Hematopoietic multipotent progenitor cell (in vitro differentiated cells): Measurements from ENCODE around the gene ZNFX1. TPM values are rescaled to one million over a fixed set of nuclear protein-coding genes. Genes with fewer than 3 reads are reported as not detected.

Experiments used
- DNase-seq, 3 donors: peaks; one replicate each; pipeline ENCODE4 v3.0.0-alpha.2; 2011 to 2015; ENCODE audit warnings: low read depth in 2 of 3, low spot score in 2 of 3
- total RNA-seq: library from RNA; depleted of rRNA; stranded (reverse); fragments of >200 nt; gene quantifications from one replicate; pipeline ENCODE4 v1.2.3, GENCODE V29; 2012

ZNFX1 gene
- total RNA-seq, 1 donor, result 25.3 TPM

DNA sequence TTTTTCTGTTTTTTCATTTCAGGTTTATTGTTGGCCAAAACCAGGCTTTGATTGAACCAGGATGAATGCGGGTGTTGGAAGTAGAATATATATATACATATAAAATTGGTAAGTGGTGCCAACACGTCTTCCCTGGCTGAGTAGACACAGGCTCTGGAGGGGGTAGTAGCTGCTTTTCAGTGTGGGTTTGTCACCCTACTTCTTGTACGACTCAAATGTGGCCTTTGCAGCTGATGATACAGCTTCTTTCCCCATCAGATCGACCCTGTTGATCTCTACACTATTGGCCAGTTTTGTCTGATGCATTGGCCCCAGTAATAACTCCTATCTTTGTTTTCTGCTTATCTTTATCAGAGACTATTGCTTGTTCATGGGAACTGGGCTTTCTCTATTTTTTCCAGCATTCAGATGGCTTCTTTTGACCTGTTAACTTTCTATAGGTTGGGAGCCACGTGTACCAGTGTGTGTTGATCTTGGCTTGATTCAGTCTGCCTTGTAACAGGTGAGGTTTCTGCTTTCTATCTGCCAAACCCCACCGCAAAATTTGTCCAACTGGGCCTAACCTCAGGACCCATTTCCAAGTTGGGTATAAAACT lies 2.7 kb upstream of the ZNFX1 start:
- no peak for DNase-seq

DNA sequence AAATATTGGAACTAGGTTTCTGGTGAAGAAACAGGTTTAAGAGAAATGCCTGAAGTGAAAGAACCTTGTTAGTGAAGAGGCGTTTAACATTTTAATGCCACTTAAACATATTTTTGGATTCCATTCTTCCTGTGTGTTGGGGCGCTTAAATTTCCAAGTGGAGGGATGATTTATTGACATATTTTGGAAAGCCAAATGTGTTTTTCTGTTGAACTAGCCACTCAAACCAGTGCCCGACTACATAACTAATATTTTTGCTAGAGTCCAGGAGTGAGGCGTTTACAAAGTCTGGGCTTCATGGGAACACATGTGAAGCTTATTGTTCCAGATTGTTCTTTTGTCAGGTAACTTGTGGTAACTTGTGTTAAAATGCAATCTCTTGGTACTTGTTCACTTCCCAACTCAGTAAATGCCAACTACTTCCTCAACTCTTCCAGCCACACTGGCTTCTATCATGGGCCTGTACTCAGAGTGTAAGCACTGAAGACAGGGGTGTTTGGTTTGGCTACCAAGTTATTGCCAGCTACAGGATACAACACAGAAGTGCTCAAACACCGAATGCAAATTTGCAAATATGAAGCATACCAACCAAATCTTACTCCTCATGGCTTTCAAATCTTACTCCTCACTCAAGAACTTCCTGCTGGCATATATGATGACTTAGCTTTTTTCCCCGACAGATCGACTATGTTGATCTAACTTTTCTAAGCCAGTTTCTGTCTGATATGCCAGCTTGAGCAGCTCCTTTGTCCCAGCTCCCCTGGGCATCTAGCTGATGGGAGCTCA lies 2.0 kb upstream of the ZNFX1 start:
- DNase-seq, result no peak

DNA sequence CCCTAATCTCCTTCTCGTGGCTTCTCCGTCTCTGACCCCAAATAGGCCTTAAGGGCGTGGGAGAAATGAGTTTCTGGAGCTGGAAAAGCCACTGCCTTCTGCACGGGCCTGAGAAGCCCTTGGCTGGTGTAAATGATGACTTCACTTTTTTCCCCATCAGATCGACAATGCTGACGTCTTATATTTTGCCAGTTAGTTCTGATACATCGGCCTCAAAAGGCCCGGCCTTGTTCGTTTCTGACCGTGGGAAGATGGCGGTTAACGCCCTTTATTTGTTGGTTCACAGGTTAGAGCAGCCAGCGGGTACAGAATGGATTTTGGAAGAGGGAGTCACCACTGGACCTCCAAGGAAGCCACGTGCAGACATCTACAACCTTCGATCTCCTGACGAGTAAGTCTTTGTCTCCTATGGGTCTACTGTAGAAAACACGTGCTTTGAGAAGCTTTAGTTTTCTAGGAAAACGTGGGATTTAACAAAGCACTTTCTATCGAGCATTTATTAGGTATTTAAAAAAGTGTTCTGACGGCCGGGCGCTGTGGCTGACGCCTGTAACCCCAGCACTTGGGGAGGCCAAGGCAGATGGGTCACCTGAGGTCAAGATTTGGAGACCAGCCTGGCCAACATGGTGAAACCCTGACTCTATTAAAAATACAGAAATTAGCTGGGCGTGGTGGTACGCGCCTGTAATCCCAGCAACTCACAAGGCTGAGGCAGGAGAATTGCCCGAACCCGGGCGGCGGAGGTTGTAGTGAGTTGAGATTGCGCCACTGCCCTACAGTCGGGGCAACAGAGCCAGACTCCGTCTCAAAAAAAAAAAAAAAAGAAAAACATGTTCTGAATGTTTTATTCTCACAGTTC lies 1.2 kb upstream of the ZNFX1 start:
- DNase-seq, result no peak

DNA sequence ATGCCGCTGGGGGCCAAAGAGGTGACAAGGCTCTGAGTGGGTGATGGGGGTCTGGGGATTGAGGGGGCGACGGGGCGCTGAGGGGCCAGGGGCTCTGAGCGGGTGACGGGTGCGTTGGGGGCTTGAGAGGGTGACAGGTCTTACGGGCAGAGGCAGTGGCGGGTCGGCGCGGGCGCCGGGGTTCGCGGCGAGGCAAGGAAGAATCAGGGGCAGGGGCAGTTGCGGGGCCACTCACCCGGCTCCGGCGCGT lies 146 bp downstream of the ZNFX1 start:
- DNase-seq, result no peak

DNA sequence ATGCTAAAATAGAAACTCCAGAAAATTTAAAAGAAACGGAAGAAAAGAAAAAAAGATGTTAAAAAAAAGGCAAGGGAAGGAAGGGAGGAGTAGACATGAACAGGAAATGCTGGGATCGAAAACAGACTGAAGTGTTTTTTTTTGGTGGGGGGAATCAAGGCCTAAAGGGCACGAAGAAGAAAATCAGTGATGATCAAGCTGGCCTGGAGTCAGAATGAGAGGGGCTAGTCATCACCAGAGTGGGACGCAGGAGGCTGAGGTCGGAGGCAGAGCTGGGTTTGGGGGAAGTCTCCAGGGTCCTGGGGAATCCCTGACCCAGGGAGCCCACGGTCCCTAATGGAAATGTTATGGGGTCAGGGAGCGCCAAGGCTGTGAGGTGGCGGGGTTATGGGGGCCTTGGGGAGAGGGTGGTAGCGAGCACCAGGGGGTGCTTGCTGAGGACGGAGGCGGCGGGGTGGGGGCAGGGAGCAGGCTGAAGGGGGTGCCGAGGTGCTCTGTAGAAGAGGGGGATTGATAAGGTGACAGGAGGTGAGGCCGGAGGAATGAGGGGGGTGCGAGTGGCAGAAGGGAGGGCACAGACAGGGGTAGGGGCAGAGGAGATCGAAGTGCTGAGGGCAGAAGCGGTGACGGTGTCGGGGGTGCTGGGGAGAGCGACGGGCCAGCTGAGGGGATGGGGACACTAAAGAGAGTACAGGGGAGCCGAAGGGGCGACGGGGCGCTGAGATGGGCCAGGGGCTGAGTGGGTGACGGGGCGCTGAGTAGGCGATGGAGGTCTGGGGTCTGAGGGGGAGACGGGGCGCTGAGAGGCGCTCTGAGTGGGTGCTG lies 684 bp downstream of the ZNFX1 start:
- DNase-seq, result no peak

DNA sequence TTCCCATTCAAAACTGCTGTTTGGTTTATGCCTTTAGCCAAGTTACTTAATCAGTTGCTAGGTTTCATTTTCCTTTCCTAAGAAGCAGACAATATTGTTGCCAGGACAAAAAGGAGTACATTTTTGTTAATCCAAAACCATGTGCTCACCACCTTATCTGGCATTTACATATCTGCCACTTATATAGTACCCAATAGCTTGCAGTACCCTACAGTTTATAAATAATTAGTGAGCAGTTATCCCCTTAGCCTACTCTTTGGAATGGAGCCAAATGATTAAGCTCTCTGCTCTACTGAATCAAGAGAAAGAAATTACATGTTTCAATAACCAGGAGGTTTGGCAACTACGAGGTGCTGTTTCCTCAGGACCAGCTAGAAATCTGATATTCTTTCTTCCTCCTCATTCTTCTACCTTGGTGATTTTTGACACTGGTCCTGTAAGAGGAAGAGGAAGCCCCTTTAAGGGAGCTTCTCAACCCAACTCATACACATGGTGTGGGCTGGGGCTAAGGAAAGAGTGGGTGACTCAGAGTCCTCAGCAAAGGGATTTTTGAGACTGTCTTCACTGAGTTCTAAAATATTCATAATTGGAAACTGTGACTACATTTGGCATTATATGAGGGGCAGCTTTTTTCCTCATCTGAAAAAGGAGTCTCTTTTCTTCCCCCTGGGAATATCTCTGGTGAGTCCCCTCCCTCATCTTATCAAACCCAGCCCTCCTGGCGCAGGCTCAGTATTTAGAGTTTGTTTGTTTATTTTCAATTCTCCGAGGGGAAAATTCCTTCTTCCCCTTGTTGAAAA lies 1.5 kb downstream of the ZNFX1 start:
- peak in 2 of 3 donors; percentile 70 to 77 for DNase-seq

DNA sequence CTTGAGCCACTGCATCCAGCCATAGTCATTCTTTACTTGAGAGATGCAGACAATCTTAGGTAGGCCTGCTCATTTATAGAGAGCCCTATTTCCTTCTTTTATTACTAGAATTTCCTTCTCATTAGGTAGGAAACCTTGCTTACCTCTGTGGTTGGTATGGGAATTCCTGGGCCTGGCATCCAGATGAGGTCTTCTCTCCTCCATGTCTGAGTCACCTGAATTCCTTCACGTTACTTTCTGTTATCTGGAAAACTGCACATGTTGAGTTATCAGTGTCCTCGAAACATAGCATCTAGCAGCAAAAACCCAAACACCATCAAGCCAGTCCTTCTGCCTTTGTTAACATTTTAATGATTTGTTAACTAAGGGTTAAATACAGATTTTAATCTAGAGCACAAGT lies 2.2 kb downstream of the ZNFX1 start:
- DNase-seq, result no peak

DNA sequence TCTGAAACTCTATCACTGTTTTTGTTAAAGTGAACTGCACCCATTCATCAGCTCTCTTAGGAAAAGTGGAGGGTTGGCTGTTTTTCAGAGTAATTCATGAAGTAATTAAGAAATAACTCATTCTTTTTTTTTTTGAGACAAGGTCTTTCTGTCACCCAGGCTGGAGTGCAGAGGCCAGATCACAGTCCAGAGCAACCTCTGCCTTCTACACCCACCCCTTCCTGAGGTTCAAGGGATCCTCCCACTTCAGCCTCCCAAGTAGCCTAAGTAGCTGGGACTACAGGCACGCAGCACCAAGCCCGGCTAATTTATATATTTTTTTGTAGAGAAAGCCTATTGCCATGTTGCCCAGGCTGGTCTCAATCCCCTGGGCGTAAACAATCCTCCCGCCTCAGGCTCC lies 2.6 kb downstream of the ZNFX1 start:
- no peak for DNase-seq

DNA sequence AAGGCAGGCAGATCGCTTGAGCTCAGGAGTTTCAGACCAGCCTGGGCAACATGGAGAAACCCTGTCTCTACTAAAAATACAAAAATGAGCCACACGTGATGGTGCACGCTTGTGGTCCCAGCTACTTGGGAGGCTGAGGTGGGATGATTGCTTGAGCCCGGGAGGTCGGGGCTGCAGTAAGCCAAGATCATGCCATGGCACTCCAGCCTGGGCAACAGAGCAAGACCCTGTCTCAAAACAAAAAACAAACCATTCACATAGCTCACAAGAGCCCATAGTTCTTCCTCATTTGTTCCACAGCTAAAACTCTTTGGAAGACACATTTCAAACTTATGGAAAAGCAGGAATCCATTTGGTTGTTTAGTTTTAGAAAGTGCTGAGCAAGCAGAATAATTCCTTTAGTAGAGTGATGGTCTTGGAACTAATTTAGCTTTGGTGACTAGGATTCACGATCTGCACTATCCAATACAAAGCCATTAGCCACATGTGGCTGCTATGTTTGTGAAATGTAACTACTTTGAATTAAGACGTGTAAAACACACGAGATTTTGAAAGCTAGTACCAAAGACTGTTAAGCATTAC lies 4.1 kb downstream of the ZNFX1 start:
- DNase-seq, result no peak

DNA sequence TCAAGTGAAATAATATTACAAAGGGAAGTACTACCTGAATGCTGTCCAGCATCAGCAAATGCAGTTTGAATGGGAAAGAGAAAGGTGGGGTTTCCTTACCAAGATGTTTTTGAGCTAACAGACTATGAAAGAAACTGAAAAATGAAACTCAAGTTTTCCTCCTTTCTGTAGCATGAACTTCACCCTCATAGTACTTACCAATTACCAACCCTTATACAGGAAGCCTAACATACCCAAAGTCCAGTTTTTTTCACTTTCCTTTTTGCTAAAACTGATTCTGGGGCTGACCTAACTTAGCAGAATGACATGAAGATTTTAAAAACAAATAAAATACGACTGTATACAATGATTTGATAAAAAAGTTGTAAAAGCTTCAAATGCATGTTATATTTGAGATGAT lies 5.2 kb downstream of the ZNFX1 start:
- DNase-seq, result no peak

DNA sequence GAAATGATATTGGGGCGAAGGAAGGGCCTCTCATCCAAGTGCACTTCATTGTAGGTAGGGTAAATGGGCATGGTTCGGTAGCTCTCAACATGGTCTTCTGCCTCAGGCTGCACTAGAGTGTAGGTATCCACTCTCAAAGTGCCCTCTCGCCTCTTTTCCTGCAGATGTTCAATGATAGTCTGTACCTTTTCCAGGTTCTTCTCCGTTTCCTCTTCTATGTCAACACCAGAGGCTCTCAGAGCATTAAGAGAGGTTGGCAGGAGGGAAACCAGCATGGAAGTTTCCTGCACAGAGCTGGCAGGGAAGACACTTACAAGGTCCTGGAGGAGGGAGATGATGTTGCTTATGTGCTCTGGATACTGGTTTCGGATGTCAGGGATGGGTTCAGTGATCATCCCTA lies 7.1 kb downstream of the ZNFX1 start:
- DNase-seq, result no peak

DNA sequence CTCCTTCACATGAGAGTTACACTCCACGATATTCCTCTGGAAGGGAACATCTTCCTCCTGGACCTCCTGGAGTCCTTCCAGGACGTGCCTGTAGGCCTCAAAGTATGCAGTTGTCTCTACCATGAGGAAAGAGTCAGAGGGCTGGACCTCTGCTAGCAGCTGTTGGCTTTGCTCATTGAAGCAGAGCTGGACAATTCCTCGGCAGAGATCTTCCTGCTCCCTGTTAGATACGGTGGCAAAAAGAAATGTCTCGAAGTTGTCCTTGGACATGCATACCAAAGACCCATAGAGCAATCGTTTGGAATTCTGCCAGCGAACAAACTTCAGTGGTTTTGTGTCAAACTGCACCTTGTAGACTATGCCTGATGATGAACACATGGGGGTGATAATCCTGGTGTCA lies 7.7 kb downstream of the ZNFX1 start:
- no peak for DNase-seq

DNA sequence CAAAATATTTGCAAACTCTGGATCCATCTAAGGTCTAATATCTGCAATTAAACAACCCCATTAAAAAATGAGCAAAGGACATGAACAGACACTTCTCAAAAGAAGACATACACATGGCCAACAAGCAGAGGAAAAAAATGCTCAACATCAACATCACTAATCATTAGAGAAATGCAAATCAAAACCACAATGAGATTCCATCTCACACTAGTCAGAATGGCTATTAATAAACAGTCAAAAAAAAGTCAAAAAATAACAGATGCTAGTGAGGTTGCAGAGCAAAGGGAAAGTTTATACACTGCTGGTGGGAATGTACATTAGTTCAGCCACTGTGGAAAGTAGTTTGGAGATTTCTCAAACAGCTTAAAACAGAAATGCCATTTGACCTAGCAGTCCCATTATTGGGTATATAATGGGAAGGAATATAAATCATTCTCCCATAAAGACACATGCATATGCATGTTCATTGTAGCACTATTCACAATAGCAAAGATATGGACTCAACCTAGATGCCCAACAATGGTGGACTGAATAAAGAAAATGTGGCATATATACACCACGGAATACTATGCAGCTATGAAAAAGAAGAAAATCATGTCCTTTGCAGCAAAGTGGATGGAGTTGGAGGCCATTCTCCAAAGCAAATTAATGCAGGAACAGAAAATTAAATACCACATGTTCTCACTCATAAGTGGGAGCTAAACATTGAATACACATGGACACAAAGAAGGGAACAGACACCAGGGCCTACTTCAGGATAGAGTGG lies 9.1 kb downstream of the ZNFX1 start:
- no peak for DNase-seq

DNA sequence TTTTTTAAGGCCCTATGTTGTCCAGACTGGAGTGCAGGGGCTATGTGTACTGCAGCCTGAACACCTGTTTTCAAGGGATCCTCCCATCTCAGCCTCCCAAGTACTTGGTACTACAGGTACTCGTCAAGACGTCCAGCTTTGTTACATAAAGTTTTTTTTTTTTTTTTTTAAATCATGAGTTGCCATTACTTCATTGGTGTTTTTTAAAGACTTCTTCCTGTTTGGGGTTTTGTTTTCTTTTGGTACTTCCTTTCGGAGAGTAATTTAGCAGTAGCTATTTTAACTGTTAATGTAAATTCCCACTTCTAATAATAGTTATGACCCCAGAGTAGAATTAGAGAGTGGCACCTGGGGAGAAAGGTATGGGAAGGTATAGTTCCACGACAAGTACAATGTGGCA lies 10.5 kb downstream of the ZNFX1 start:
- DNase-seq, result no peak

DNA sequence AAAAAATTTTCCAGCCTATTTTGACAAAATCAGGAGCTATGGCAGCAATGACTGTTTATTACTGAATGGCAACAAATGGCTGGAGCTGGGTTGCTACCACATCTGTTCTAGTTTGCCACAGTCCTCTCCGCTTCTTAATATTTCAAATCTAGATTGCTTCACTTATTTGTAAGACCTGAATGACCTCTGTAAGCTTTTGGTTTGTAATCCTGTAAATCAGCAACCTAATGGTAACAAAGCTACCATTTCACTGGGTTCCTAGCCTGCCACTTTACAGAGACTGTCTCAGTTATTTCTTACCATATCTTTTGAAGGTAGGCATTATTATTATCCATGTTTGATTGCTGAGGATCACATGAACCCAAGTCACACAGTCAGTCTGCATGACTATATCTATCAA lies 15.4 kb downstream of the ZNFX1 start:
- DNase-seq, result no peak

DNA sequence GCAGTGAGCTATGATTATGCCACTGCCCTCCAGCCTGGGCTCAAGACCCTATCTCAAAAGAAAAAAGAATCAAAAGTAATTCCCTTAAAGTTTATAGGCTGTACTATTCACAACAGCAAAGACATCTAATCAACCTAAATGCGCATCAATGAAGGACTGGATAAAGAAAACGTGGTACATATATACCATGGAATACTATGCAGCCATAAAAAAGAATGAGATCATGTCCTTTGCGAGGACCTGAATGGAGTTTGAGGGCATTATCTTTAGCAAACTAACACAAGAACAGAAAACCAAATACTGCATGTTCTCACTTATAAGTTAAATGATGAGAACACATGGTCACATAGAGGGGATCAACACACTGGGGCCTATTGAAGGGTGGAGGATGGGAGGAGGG lies 16.7 kb downstream of the ZNFX1 start:
- DNase-seq, result no peak

DNA sequence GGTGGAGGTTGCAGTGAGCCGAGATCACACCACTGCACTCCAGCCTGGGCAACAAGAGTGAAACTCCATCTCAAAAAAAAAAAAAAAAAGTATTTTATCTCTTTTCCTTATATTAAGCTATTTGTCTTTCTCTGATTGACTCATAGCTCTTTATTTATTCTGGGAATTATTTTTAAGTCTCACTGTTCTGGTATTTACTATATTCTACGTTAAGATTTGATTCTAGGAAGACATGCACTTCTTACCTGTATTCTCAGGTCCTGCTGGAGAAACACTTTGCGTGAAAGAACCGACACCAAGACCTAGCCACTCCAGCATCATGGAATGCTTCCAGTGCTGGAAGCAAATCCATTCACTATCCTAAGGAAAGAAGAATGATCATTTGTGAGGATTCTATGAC lies 17.6 kb downstream of the ZNFX1 start:
- DNase-seq, result no peak

DNA sequence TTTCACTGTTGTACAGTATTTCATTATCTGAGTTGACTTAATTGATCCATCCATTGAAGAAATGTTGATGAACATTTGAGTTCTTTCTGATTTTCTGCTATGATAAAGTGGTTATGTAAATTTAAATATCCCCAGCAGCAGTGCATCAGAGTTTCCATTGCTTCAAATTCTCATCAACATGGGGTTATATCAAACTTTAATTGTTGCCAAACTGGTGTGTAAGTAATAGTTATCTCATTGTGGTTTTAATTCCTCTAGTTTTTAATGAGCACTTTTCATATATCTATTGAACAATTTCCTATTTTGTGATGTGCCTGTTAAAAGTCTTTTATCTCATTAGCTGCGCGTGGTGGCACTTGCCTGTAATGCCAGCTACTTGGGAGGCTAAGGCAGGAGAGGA lies 18.1 kb downstream of the ZNFX1 start:
- no peak for DNase-seq

DNA sequence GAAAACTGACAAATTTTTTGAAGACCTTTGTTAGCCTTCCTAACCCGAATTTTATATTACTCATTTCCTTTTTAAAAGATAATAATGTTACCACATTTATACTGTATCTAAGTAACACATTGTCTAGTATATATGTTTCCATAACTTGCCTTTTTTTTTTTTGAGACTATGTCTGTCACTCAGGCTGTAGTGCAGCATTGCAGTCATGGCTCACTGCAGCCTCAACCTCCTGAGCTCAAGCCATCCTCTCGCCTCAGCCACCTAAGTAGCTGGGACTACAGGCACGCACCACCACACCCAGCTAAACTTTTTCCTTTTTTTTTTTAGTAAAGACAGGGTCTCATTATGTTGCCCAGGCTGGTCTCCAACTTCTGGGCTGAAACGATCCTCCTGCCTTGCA lies 18.6 kb downstream of the ZNFX1 start:
- no peak for DNase-seq
